ENCODE measurements around the gene B4GALNT3.

The B4GALNT3 gene

DNA sequence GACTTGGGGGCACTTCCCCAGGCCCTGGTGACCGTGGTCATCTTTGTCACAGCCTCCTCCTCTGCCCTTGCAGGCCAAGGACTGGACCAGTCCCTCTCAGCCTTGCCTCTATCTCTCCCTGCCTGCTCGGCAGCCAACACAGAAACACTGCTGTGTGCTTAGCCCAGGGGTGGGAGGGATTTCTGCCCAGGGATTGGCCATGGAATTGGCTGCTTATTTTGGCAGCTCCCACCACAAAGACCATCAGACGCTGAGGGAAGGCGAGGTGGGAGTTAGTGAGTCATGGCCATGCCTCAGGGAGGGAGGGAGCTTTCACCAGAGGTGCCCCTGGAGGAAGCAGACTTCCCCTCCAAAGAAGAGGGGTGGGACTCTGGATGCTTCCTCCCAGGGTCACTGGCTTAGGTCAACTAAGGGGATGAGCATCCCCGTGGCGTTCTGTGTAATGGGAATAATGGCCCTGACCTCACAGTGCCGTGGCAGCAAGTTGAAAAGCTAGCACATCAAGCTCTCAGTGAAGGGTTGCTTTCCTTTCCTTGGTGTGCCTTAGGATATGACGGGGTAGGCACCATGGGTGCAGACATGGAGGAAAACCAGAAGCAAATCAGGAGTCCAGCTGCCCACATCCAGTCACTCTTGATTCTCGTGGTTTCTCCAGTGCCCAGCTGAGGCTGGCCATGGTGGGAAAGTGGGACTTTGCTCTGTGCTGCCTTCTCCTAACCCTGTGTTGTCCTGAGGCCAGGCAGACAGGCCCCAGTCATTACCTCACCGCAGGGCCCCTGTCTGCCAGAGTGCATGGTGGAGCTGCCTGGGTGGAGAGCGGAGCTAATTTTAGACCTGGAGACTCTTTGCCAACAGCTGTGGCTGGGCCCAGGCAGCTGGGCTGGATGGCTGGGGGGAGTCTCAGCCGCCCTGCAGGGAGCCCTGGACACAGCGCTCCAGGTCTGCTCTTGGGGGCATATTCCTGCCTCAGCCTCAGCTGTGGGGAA, 21.4 kb downstream of the B4GALNT3 start:
- no peaks in the 10 kb centered on the region for H3K9me3 Mint-ChIP-seq (ENCODE audit: low read depth)
- no peak overlapping the region for H3K4me3 Mint-ChIP-seq
- H3K27ac Mint-ChIP-seq, result no peak overlapping the region
- H3K36me3 Mint-ChIP-seq, result peaks cover 4% of the 10 kb centered on the region
- peaks cover 13% of the 10 kb centered on the region for H3K27me3 Mint-ChIP-seq
- no peaks in the 10 kb centered on the region for H3K4me1 Mint-ChIP-seq (ENCODE audit: low read depth)

DNA sequence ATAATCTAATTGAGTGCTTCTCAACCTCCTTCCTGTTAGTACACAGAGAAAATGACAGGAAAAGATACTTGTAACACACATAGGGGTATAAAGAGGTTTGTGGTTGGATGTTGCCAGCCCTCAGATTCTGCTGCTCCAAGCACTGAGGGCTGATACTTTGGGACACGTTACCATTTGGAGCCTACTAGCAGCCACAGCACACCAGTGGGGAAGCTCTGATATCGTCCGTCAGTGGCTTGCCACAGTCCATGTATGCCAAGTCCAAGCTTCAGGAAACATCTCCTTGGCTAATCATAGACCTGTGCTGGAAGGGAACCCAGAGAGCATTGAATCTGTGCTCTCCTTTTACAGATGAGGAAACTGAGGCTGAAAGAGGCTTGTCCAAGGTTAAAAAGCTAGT, 22.3 kb downstream of the B4GALNT3 start:
- no peak overlapping the region for H3K27ac Mint-ChIP-seq
- H3K4me1 Mint-ChIP-seq (ENCODE audit: low read depth), result no peaks in the 10 kb centered on the region
- no peaks in the 10 kb centered on the region for H3K9me3 Mint-ChIP-seq (ENCODE audit: low read depth)
- peaks cover 13% of the 10 kb centered on the region for H3K27me3 Mint-ChIP-seq
- no peak overlapping the region for H3K4me3 Mint-ChIP-seq
- peaks cover 6% of the 10 kb centered on the region for H3K36me3 Mint-ChIP-seq

- H3K27me3 Mint-ChIP-seq, result peaks cover 16% of the 10 kb centered on the region
- peaks cover 12% of the 10 kb centered on the region for H3K36me3 Mint-ChIP-seq
- H3K4me1 Mint-ChIP-seq (ENCODE audit: low read depth), result no peaks in the 10 kb centered on the region
- no peak overlapping the region for H3K27ac Mint-ChIP-seq
- peaks cover 6% of the 10 kb centered on the region for H3K9me3 Mint-ChIP-seq (ENCODE audit: low read depth)
- no peak overlapping the region for H3K4me3 Mint-ChIP-seq
These were observed 24.4 kb downstream of the B4GALNT3 start for GRCh38 chr12:484096-484495.

DNA sequence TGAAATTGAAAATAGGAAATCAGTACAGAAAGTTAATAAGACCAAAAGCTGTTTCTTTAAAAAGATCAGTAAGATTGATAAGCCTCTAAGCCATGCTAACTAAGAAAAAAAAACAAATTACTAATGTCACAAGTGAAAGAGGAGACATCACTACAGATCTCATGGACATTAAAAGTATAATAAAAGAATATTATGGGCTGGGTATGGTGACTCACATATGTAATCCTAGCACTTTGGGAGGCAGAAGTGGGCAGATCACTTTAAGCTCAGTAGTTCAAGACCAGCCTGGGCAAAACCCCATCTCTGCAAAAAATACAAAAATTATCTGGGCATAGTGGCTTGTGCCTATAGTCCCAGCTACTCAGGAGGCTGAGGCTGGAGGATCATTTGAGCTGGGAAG, 30.5 kb downstream of the B4GALNT3 start:
- Mint-ChIP-seq H3K27me3 (peaks cover 6% of the 10 kb centered on the region), H3K4me3 (no peak overlapping the region), H3K27ac (no peak overlapping the region)

GRCh38 chr12:495466-495865, 35.7 kb downstream of the B4GALNT3 start:
- Mint-ChIP-seq H3K4me1 (ENCODE audit: low read depth) (no peaks in the 10 kb centered on the region), H3K4me3 (no peak overlapping the region), H3K27ac (no peak overlapping the region), H3K36me3 (peaks cover 7% of the 10 kb centered on the region), H3K9me3 (ENCODE audit: low read depth) (peaks cover 9% of the 10 kb centered on the region), H3K27me3 (peaks cover 3% of the 10 kb centered on the region)

More for the DNA sequence above, 30.5 kb downstream of the B4GALNT3 start:
- Mint-ChIP-seq H3K9me3 (ENCODE audit: low read depth) (peaks cover 26% of the 10 kb centered on the region), H3K4me1 (ENCODE audit: low read depth) (no peaks in the 10 kb centered on the region), H3K36me3 (peaks cover 22% of the 10 kb centered on the region)

DNA sequence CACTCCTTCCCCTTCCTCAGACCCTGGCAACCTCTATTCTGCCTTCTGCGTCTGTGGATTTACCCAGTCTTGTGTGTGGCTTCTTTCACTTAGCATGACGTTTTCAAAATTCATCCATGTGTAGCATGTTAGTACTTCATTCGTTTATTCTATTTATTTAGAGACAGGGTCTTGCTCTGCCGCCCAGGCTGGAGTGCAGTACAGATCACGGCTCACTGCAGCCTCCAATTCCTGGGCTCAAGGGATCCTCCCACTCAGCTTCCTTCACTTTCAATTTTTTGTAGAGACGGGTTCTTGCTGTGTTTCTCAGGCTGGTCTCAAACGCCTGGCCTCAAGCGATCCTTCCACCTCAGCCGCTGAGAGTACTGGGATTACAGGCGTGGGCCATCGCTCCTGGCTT, 37.0 kb downstream of the B4GALNT3 start:
- no peak overlapping the region for H3K27ac Mint-ChIP-seq
- H3K36me3 Mint-ChIP-seq, result peaks cover 3% of the 10 kb centered on the region
- peaks cover 3% of the 10 kb centered on the region for H3K27me3 Mint-ChIP-seq
- no peak overlapping the region for H3K4me3 Mint-ChIP-seq
- H3K9me3 Mint-ChIP-seq (ENCODE audit: low read depth), result peaks cover 5% of the 10 kb centered on the region
- no peaks in the 10 kb centered on the region for H3K4me1 Mint-ChIP-seq (ENCODE audit: low read depth)

DNA sequence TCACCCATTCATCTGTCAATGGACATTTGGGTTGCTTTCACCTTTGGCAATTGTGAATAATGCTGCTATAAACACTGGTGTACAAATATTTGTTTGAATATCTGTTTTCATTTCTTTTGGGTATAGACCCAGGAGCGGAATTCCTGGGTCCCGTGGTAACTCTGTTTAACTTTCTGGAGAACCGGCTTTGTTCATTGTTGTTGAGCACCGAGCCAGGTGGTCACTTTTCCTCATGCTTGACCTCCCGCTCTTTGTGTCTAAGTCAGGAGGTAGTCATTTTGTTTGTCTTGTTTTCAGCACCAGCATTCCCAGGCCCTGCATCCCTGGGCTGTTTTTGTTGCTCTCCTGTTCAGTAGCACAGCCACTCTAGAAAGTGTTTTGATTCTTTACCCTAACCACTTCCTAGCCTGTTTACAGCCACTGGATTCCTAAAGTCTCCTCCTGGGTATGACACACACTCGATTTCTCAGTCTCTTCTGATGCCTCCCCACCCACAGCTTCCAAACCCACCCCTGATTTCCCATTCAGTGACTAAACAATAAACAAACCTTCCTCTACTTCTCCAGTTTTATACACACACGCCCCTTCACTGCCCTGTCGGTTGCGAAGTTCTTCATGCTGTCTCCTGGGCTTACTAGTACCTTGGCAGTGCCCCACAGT, 37.9 kb downstream of the B4GALNT3 start:
- H3K9me3 Mint-ChIP-seq (ENCODE audit: low read depth), result no peaks in the 10 kb centered on the region
- no peaks in the 10 kb centered on the region for H3K27me3 Mint-ChIP-seq
- no peak overlapping the region for H3K4me3 Mint-ChIP-seq
- H3K36me3 Mint-ChIP-seq, result no peaks in the 10 kb centered on the region
- H3K27ac Mint-ChIP-seq, result no peak overlapping the region
- H3K4me1 Mint-ChIP-seq (ENCODE audit: low read depth), result no peaks in the 10 kb centered on the region

- H3K36me3 Mint-ChIP-seq, result no peaks in the 10 kb centered on the region
- H3K9me3 Mint-ChIP-seq (ENCODE audit: low read depth), result no peaks in the 10 kb centered on the region
- H3K27me3 Mint-ChIP-seq, result no peaks in the 10 kb centered on the region
- H3K4me1 Mint-ChIP-seq (ENCODE audit: low read depth), result peaks cover 3% of the 10 kb centered on the region
- H3K4me3 Mint-ChIP-seq, result no peak overlapping the region
- no peak overlapping the region for H3K27ac Mint-ChIP-seq
These were observed 40.2 kb downstream of the B4GALNT3 start for GRCh38 chr12:499837-500458.

- Mint-ChIP-seq H3K27ac (no peak overlapping the region), H3K4me1 (ENCODE audit: low read depth) (peaks cover 3% of the 10 kb centered on the region)
These were observed 42.1 kb downstream of the B4GALNT3 start for GRCh38 chr12:501722-502447.

DNA sequence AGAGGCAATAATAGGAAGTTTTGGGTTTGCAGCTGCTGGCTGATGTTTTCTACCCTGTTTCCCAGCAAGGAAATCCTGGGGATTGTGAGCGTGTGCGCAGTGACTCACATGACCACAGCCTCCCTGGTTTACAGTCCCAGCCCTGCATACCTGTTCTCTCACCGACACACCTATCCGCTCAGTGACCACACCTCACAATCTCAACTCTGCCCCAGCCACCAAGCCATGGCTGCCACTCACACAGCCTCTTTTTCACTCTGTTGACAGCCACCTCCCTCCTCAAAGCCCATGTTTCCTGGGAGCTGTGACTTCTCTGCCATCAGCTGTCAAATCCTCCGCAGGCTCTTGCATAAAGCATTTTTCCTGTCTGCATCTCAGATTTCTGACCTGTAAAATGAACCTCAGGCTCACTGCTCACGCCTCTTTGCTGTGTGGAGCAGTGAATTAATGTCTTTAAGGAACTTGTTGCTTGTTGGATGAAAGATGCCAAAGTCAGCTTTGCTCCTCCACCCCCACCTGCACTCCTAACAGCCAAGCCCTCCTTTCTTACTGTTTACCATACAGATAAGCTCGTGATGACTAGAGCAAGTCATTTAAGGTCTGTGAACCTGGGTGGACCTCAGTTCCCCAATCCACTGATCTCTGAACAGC, 43.5 kb downstream of the B4GALNT3 start:
- no peak overlapping the region for H3K4me3 Mint-ChIP-seq
- H3K27ac Mint-ChIP-seq, result no peak overlapping the region
- no peaks in the 10 kb centered on the region for H3K36me3 Mint-ChIP-seq
- H3K9me3 Mint-ChIP-seq (ENCODE audit: low read depth), result no peaks in the 10 kb centered on the region
- peaks cover 2% of the 10 kb centered on the region for H3K27me3 Mint-ChIP-seq
- H3K4me1 Mint-ChIP-seq (ENCODE audit: low read depth), result peaks cover 3% of the 10 kb centered on the region

More at GRCh38 chr12:501722-502447, 42.1 kb downstream of the B4GALNT3 start:
- Mint-ChIP-seq H3K4me3 (no peak overlapping the region), H3K9me3 (ENCODE audit: low read depth) (no peaks in the 10 kb centered on the region), H3K27me3 (peaks cover under 1% of the 10 kb centered on the region), H3K36me3 (no peaks in the 10 kb centered on the region)

- H3K9me3 Mint-ChIP-seq (ENCODE audit: low read depth), result no peaks in the 10 kb centered on the region
- no peaks in the 10 kb centered on the region for H3K36me3 Mint-ChIP-seq
- peaks cover 4% of the 10 kb centered on the region for H3K27me3 Mint-ChIP-seq
- no peak overlapping the region for H3K4me3 Mint-ChIP-seq
- H3K4me1 Mint-ChIP-seq (ENCODE audit: low read depth), result peaks cover 3% of the 10 kb centered on the region
- no peak overlapping the region for H3K27ac Mint-ChIP-seq
These were observed 45.5 kb downstream of the B4GALNT3 start for GRCh38 chr12:505221-505620.

DNA sequence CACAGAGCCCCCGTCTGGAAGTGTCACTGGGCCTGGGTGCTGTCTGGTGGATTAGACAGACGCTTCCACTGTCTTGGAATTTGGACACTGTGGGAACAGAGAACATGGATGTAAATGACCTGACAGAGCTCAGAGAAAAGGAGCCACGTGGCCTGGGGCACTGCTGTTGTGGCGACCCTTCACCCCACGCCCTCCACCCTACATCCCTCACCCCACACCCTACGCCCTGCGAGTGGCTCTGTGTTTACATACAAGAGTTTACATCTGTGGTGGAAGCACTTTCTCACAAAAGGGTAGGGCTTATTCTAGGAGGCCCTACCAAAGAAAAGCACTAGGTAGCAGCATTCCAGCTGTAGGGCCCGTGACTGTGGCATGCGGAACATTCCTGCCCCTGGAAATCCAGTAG, 47.7 kb downstream of the B4GALNT3 start:
- Mint-ChIP-seq H3K4me1 (ENCODE audit: low read depth) (peaks cover 3% of the 10 kb centered on the region), H3K9me3 (ENCODE audit: low read depth) (no peaks in the 10 kb centered on the region), H3K27ac (no peak overlapping the region), H3K27me3 (peaks cover 4% of the 10 kb centered on the region), H3K36me3 (no peaks in the 10 kb centered on the region), H3K4me3 (no peak overlapping the region)

GRCh38 chr12:508145-508544, 48.4 kb downstream of the B4GALNT3 start:
- H3K36me3 Mint-ChIP-seq, result no peaks in the 10 kb centered on the region
- H3K4me3 Mint-ChIP-seq, result no peak overlapping the region
- no peaks in the 10 kb centered on the region for H3K9me3 Mint-ChIP-seq (ENCODE audit: low read depth)
- peaks cover 4% of the 10 kb centered on the region for H3K27me3 Mint-ChIP-seq
- no peak overlapping the region for H3K27ac Mint-ChIP-seq
- H3K4me1 Mint-ChIP-seq (ENCODE audit: low read depth), result peaks cover 2% of the 10 kb centered on the region

GRCh38 chr12:508795-509194, 49.1 kb downstream of the B4GALNT3 start:
- Mint-ChIP-seq H3K27ac (no peak overlapping the region), H3K27me3 (peaks cover 6% of the 10 kb centered on the region), H3K9me3 (ENCODE audit: low read depth) (no peaks in the 10 kb centered on the region), H3K4me3 (no peak overlapping the region), H3K4me1 (ENCODE audit: low read depth) (no peaks in the 10 kb centered on the region), H3K36me3 (no peaks in the 10 kb centered on the region)

Measured in activated naive CD8-positive, alpha-beta T cell (primary cell).